DMS114 treated with DMSO at 0.1 percent for 48 hours (cell line): ENCODE results near the gene COL19A1.

Source experiments
- DNase-seq: peaks from one replicate; lab custom pipeline; 2025; ENCODE audit not compliant: unreplicated experiment; lab: John Stamatoyannopoulos, UW

COL19A1 gene

GRCh38 chr6:70219943-70220613, 353.7 kb downstream of the COL19A1 start:
- no peak for DNase-seq

GRCh38 chr6:70221025-70221714, 354.8 kb downstream of the COL19A1 start:
- DNase-seq: peak; percentile 45

- no peak for DNase-seq
Observed at GRCh38 chr6:70221715-70222438, 355.5 kb downstream of the COL19A1 start.

- no peak for DNase-seq
Observed at GRCh38 chr6:70222439-70222749, 356.0 kb downstream of the COL19A1 start.

GRCh38 chr6:70225055-70225454, 358.7 kb downstream of the COL19A1 start:
- DNase-seq: no peak

- DNase-seq: no peak
Observed at GRCh38 chr6:70231311-70231710, 365.0 kb downstream of the COL19A1 start.

GRCh38 chr6:70234561-70235236, 368.3 kb downstream of the COL19A1 start:
- DNase-seq: no peak

GRCh38 chr6:70236343-70236742, 370.0 kb downstream of the COL19A1 start:
- no peak for DNase-seq

GRCh38 chr6:70241031-70241430, 374.7 kb downstream of the COL19A1 start:
- DNase-seq: no peak

- no peak for DNase-seq
Observed at GRCh38 chr6:70241991-70242420, 375.6 kb downstream of the COL19A1 start.

GRCh38 chr6:70246118-70246517, 379.8 kb downstream of the COL19A1 start:
- no peak for DNase-seq

- DNase-seq: no peak
Observed at GRCh38 chr6:70252604-70253003, 386.2 kb downstream of the COL19A1 start.

- no peak for DNase-seq
Observed at GRCh38 chr6:70253923-70254322, 387.6 kb downstream of the COL19A1 start.

- no peak for DNase-seq
Observed at GRCh38 chr6:70254784-70255183, 388.4 kb downstream of the COL19A1 start.

- DNase-seq: no peak
Observed at GRCh38 chr6:70257768-70258273, 391.5 kb downstream of the COL19A1 start.

- no peak for DNase-seq
Observed at GRCh38 chr6:70258483-70258882, 392.1 kb downstream of the COL19A1 start.
